HFF-Myc (cell line): ENCODE measurements around the gene TFDP2.
"Not testable (repeated sequence)": the region's sequence is repeated elsewhere in the genome, so short reads cannot be mapped to it uniquely, and the experiment has no call there.

Experiments
- DNase-seq: peaks from one replicate; pipeline ENCODE4 v3.0.0-alpha.2; 2011; ENCODE audit warnings: low read depth; ENCODE audit errors: extremely low read depth
- H3K4me3 ChIP-seq: replicated peaks from 2 replicates; pipeline ENCODE4 v1.5.1; 2011; ENCODE audit warnings: low read depth, mild to moderate bottlenecking, control low read depth, low read length
- CTCF ChIP-seq: IDR thresholded peaks from 2 replicates; pipeline ENCODE4 v1.5.1; 2012; ENCODE audit warnings: mild to moderate bottlenecking, low read depth, low read length, control low read depth; ENCODE audit errors: missing control alignments

Gene TFDP2

GRCh38 chr3:142149673-142149992, 289 bp upstream of the TFDP2 start:
- H3K4me3 ChIP-seq: peak overlapping the region; percentile 68
- DNase-seq: no peak
- TF ChIP-seq CTCF: no peak

DNA sequence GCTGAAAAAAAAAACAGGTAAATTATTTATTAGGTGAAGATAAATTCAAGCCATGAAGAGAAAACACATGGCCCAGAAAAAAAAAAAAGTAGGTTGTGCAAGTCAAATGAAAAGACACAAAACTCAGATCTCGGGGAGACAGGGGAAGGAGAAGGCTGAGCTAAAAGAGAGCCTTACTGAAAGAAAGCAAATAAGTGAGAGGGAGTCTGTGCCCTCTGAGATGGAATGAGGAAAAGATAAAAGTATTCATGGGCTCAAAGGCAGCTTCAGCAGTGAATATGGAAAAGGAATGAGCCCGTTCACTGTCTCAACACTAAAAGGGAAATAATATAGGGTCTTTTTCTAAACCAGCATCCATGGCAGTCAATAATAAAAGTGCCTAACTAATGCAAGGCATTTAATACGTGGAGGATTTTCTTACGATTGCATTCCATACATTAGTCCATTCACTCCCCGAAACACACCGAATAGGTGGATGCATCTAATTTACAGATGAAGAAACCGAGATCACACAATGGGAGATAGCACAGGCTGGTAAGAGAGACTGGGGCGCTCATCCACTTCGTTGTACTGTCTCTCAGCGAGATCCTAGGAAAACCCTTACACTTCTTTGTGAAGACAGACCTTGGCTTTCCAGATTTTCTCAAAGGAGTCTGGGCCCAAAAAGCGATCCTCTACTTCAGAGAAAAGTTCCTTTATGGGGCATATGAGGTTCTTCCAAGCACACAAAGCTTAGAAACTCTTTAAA, 1.1 kb downstream of the TFDP2 start:
- peak overlapping the region; percentile 68 for H3K4me3 ChIP-seq
- no peak for TF ChIP-seq CTCF
- DNase-seq: no peak

DNA sequence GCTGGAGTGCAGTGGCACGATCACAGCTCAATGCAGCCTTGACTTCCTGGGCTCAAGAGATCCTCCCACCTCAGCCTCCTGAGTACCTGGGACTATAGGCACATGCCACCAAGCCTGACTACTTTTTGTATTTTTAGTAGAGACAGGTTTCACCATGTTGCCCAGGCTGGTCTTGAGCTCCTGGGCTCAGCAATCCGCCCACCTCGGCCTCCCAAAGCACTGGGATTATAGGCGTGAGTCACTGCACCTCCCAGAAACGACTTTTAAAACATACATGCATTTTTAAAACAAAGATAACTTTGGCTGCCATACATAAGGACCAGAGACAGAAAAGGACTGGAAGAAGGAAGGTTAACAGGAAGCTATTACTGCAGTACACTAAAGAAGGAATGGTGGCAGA, 4.8 kb downstream of the TFDP2 start:
- not testable (repeated sequence) for DNase-seq, H3K4me3 ChIP-seq

DNA sequence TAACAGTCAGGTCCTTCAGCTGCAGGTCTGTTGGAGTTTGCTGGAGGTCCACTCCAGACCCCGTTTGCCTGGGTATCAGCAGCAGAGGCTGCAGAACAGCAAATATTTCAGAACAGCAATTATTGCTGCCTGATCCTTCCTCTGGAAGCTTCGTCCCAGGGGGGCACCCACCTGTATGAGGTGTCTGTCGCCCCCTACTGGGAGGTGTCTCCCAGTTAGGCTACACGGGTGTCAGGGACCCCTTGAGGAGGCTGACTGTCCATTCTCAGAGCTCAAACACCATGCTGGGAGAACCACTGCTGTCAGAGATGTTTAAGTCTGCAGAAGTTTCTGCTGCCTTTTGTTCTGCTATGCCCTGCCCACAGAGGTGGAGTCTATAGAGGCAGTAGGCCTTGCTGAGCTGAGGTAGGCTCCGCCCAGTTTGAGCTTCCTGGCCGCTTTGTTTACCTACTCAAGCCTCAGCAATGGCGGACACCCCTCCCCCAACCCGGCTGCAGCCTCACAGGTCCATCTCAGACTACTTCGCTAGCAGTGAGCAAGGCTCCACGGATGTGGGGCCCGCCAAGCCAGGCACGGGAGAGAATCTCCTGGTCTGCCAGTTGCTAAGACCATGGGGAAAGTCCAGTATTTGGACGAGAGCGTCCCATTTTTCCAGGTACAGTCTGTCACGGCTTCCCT, 8.6 kb downstream of the TFDP2 start:
- DNase-seq, H3K4me3 ChIP-seq: not testable (repeated sequence)
- peak; percentile 5 for TF ChIP-seq CTCF

- not testable (repeated sequence) for H3K4me3 ChIP-seq, DNase-seq
These were observed 12.3 kb downstream of the TFDP2 start for GRCh38 chr3:142137089-142137488.

- TF ChIP-seq CTCF: no peak
- H3K4me3 ChIP-seq: no peak overlapping the region
- no peak for DNase-seq
These were observed 14.5 kb downstream of the TFDP2 start for GRCh38 chr3:142134799-142135325.

DNA sequence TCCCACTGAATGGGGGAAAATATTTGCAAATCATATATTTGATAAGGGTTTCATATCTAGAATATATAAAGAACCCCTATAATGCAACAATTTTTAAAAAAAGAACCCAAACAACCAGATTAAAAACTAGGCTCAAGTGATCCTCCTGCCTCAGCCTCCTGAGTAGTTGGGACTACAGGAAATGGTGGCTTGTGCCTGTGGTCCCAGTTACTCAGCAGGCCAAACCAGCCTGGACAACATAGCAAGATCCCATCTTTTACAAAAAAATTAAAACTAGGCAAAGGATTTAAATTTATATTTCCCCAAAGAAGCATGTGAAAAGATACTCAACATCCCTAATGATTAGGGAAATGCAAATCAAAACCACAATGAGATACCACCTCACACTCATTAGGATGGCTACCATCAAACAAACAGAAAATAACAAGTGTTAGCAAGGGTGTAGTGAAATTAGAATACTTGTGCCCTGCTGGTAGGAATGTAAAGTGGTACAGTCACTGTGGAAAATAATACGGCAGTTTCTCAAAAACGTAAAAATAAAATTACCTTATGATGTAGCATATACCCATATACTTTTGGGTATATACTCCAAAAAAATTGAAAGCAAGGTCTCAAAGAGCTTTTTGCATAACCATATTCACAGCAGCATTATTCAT, 19.7 kb downstream of the TFDP2 start:
- no peak overlapping the region for H3K4me3 ChIP-seq
- no peak for TF ChIP-seq CTCF
- DNase-seq: no peak
